Astrocyte of the spinal cord (primary cell): Measurements from ENCODE around the gene SCN4B.

ENCODE experiments used
- DNase-seq: peaks from one replicate; pipeline ENCODE4 v3.0.0; 2011; ENCODE audit warnings: low read depth, low spot score
- H3K4me3 ChIP-seq: 2 replicates; pipeline ENCODE4 v1.5.1; 2011; ENCODE audit warnings: low read depth, mild to moderate bottlenecking, low read length, moderate library complexity
- in situ Hi-C: cut with HindIII; loops from 2 replicates; pipeline ENCODE4 v1.10.0; 2017; ENCODE audit warnings: low sequenced_read_pairs
- TF ChIP-seq, protein P1 (sequence below): IDR thresholded peaks from 2 replicates; pipeline ENCODE4 v1.5.1; 2012; ENCODE audit warnings: low read depth, mild to moderate bottlenecking, low read length, inconsistent platforms

Gene SCN4B

GRCh38 chr11:118132385-118133151 is 20.1 kb downstream of the SCN4B start:
- in situ Hi-C loops, result no loop called here

DNA sequence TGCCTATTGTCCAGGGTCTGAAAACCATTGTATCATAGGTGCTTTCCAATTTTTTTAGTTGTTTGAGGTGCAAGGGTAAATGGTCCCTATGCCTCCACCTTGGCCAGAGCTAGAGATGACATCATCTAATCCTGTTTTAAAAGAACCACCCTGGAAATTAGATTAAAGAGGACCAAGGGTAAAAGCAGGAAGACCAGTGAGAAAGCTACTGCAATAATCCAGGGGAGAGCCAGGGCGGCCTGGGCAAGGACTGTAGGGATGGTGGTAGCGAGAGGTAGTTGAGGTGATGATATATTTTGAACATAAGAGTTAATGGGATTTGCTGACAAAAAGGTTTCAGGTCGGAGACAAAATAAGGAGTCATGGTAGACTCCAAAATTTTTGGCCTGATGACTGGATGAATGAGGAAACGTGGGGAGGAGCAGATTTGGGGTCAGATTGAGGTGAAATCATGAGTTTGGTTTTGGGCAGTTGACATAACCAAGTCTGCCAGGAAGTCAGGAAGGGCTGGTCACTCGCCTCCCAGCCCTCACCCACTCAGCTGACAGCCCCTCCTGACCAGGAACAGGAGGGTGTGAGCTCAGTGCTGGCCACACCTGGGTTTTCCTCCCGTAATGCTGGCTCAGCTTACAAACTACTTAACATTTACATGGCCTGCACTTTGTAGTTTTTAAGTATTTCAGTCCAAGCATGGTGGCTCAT is 23.0 kb downstream of the SCN4B start:
- in situ Hi-C loops, result no loop called here
- H3K4me3 ChIP-seq, result no peak overlapping the region
- no peak for DNase-seq
- TF ChIP-seq, protein P1, sequence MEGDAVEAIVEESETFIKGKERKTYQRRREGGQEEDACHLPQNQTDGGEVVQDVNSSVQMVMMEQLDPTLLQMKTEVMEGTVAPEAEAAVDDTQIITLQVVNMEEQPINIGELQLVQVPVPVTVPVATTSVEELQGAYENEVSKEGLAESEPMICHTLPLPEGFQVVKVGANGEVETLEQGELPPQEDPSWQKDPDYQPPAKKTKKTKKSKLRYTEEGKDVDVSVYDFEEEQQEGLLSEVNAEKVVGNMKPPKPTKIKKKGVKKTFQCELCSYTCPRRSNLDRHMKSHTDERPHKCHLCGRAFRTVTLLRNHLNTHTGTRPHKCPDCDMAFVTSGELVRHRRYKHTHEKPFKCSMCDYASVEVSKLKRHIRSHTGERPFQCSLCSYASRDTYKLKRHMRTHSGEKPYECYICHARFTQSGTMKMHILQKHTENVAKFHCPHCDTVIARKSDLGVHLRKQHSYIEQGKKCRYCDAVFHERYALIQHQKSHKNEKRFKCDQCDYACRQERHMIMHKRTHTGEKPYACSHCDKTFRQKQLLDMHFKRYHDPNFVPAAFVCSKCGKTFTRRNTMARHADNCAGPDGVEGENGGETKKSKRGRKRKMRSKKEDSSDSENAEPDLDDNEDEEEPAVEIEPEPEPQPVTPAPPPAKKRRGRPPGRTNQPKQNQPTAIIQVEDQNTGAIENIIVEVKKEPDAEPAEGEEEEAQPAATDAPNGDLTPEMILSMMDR, result no peak

More at GRCh38 chr11:118132385-118133151, 20.1 kb downstream of the SCN4B start:
- DNase-seq, result no peak
- no peak overlapping the region for H3K4me3 ChIP-seq
- TF ChIP-seq, protein P1, result no peak

- TF ChIP-seq, protein P1, result no peak
- in situ Hi-C loops, result no loop called here
Observed at GRCh38 chr11:118128721-118129470, 23.7 kb downstream of the SCN4B start.

DNA sequence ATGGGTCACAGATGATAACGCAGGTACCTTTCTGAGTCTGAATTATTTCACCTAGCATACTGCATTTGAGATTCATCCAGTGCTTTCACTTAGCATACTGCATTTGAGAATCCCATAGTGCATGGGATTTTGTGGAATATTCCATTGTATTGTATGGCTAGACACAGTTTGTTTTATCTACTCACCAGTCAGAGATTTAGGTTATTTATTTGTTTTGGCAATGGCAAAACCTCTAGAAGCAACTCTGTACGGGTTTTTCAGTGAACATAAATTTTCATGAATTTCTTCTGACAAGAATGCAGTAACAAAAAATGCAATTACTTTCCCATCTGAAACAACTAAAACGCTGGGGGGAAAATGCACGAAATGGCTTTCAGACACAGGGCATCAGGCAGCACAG is 24.3 kb downstream of the SCN4B start:
- TF ChIP-seq, protein P1, result no peak
- in situ Hi-C loops, result no loop called here
- no peak for DNase-seq
- no peak overlapping the region for H3K4me3 ChIP-seq

More at GRCh38 chr11:118128721-118129470, 23.7 kb downstream of the SCN4B start:
- H3K4me3 ChIP-seq, result no peak overlapping the region
- no peak for DNase-seq

- no peak for DNase-seq
- in situ Hi-C loops, result no loop called here
Observed at GRCh38 chr11:118126082-118126838, 26.4 kb downstream of the SCN4B start.

More at GRCh38 chr11:118126082-118126838, 26.4 kb downstream of the SCN4B start:
- H3K4me3 ChIP-seq, result no peak overlapping the region
- TF ChIP-seq, protein P1, result no peak
